ENCODE data around the gene SORCS3. TPM values are rescaled to one million over a fixed set of nuclear protein-coding genes. Genes with fewer than 3 reads are reported as not detected.

SORCS3 gene
- total RNA-seq, 2 experiments from 2014 or later: not detected

- ChIA-PET POLR2A (no interaction called here), CTCF (no interaction called here)
Measured at GRCh38 chr10:104899779-104900178, 258.7 kb downstream of the SORCS3 start.

GRCh38 chr10:104903433-104903832, 262.3 kb downstream of the SORCS3 start:
- ChIA-PET CTCF (no interaction called here), POLR2A (no interaction called here)

GRCh38 chr10:104904753-104905323, 263.7 kb downstream of the SORCS3 start:
- ChIA-PET POLR2A (no interaction called here), CTCF (no interaction called here)

- POLR2A ChIA-PET: no interaction called here
Measured at GRCh38 chr10:104906112-104906511, 265.0 kb downstream of the SORCS3 start.

GRCh38 chr10:104907521-104907920, 266.4 kb downstream of the SORCS3 start:
- POLR2A ChIA-PET: no interaction called here
- CTCF ChIA-PET: interaction anchor here (0.7 kb wide), 1 partner anchor 38 kb away, joined by 3 read pairs; no protein-coding TSS in a partner anchor

More at GRCh38 chr10:104906112-104906511, 265.0 kb downstream of the SORCS3 start:
- CTCF ChIA-PET: no interaction called here

- POLR2A ChIA-PET: no interaction called here
- CTCF ChIA-PET: no interaction called here
Measured at GRCh38 chr10:104908581-104908980, 267.5 kb downstream of the SORCS3 start.

- CTCF ChIA-PET: no interaction called here
- POLR2A ChIA-PET: no interaction called here
Measured at GRCh38 chr10:104910712-104911111, 269.6 kb downstream of the SORCS3 start.

GRCh38 chr10:104913390-104913789, 272.3 kb downstream of the SORCS3 start:
- CTCF ChIA-PET: no interaction called here
- POLR2A ChIA-PET: no interaction called here

- ChIA-PET CTCF (no interaction called here), POLR2A (no interaction called here)
Measured at GRCh38 chr10:104920476-104920875, 279.4 kb downstream of the SORCS3 start.

GRCh38 chr10:104921763-104922162, 280.7 kb downstream of the SORCS3 start:
- POLR2A ChIA-PET: no interaction called here
- CTCF ChIA-PET: no interaction called here

- POLR2A ChIA-PET: no interaction called here
Measured at GRCh38 chr10:104922810-104923209, 281.7 kb downstream of the SORCS3 start.

GRCh38 chr10:104923501-104923900, 282.4 kb downstream of the SORCS3 start:
- ChIA-PET POLR2A (no interaction called here), CTCF (no interaction called here)

More at GRCh38 chr10:104922810-104923209, 281.7 kb downstream of the SORCS3 start:
- CTCF ChIA-PET: no interaction called here

- ChIA-PET CTCF (interaction anchor here (0.7 kb wide), 1 partner anchor 9 kb away, joined by 4 read pairs; no protein-coding TSS in a partner anchor), POLR2A (no interaction called here)
Measured at GRCh38 chr10:104924101-104924795, 283.2 kb downstream of the SORCS3 start.

- ChIA-PET CTCF (interaction anchor here (0.7 kb wide), 1 partner anchor 8 kb away, joined by 4 read pairs; no protein-coding TSS in a partner anchor), POLR2A (no interaction called here)
Measured at GRCh38 chr10:104925232-104925851, 284.3 kb downstream of the SORCS3 start.

- ChIA-PET POLR2A (no interaction called here), CTCF (no interaction called here)
Measured at GRCh38 chr10:104928734-104929133, 287.6 kb downstream of the SORCS3 start.

- ChIA-PET CTCF (no interaction called here), POLR2A (no interaction called here)
Measured at GRCh38 chr10:104931612-104932134, 290.6 kb downstream of the SORCS3 start.

- CTCF ChIA-PET: no interaction called here
- POLR2A ChIA-PET: no interaction called here
Measured at GRCh38 chr10:104935656-104936055, 294.6 kb downstream of the SORCS3 start.

- CTCF ChIA-PET: no interaction called here
Measured at GRCh38 chr10:104937567-104937966, 296.5 kb downstream of the SORCS3 start.

GRCh38 chr10:104938031-104938430, 296.9 kb downstream of the SORCS3 start:
- POLR2A ChIA-PET: no interaction called here
- CTCF ChIA-PET: no interaction called here

More at GRCh38 chr10:104937567-104937966, 296.5 kb downstream of the SORCS3 start:
- POLR2A ChIA-PET: no interaction called here

- ChIA-PET POLR2A (no interaction called here), CTCF (no interaction called here)
Measured at GRCh38 chr10:104941662-104942061, 300.6 kb downstream of the SORCS3 start.

GRCh38 chr10:104947314-104947713, 306.2 kb downstream of the SORCS3 start:
- ChIA-PET POLR2A (no interaction called here), CTCF (no interaction called here)

All from activated CD8-positive, alpha-beta memory T cell treated with anti-CD3 and anti-CD28 coated beads for 36 hours (primary cell).